HUES6 (cell line): ENCODE measurements around the gene NWD2.

Experiments used
- H3K27ac ChIP-seq: 2 replicates; pipeline ENCODE4 v1.7.0; 2013; ENCODE audit warnings: low read depth, mild to moderate bottlenecking, low read length, inconsistent platforms
- H3K27me3 ChIP-seq: 2 replicates; pipeline ENCODE4 v1.6.1; 2013; ENCODE audit warnings: low read length; ENCODE audit not compliant: control insufficient read depth, insufficient read depth
- H3K36me3 ChIP-seq: 2 replicates; pipeline ENCODE4 v1.6.1; 2013; ENCODE audit warnings: low read length; ENCODE audit not compliant: control insufficient read depth, insufficient read depth
- H3K4me1 ChIP-seq: 2 replicates; pipeline ENCODE4 v1.6.1; 2013; ENCODE audit warnings: low read length; ENCODE audit not compliant: control insufficient read depth, insufficient read depth
- H3K4me3 ChIP-seq: 2 replicates; pipeline ENCODE4 v1.5.1; 2013; ENCODE audit warnings: low read depth, low read length
- H3K9ac ChIP-seq: one replicate; pipeline ENCODE4 v1.6.1; 2013; ENCODE audit warnings: mild to moderate bottlenecking, low read length
- H3K9me3 ChIP-seq: 2 replicates; pipeline ENCODE4 v1.6.1; 2013; ENCODE audit warnings: low read depth, low read length; ENCODE audit not compliant: control insufficient read depth, insufficient read depth

Gene NWD2

GRCh38 chr4:37236165-37236564 lies 8.4 kb upstream of the NWD2 start:
- 0 out of 2 replicates have a peak, but pooled peaks cover 4% of the 10 kb centered on the region for H3K4me1 ChIP-seq
- no peaks in the 10 kb centered on the region for H3K9me3 ChIP-seq
- H3K27ac ChIP-seq = no peak overlapping the region
- H3K27me3 ChIP-seq = peaks cover 26% of the 10 kb centered on the region
- no peak overlapping the region for H3K4me3 ChIP-seq
- no peak overlapping the region for H3K9ac ChIP-seq
- H3K36me3 ChIP-seq = no peaks in the 10 kb centered on the region

- Histone ChIP-seq H3K4me1 (peaks cover 12% of the 10 kb centered on the region), H3K9me3 (no peaks in the 10 kb centered on the region), H3K27ac (no peak overlapping the region), H3K27me3 (peaks cover 81% of the 10 kb centered on the region), H3K4me3 (no peak overlapping the region), H3K9ac (no peak overlapping the region), H3K36me3 (no peaks in the 10 kb centered on the region)
Observed at GRCh38 chr4:37241647-37242046, 2.9 kb upstream of the NWD2 start.

GRCh38 chr4:37243051-37243450 lies 1.5 kb upstream of the NWD2 start:
- Histone ChIP-seq H3K9me3 (no peaks in the 10 kb centered on the region), H3K4me3 (no peak overlapping the region; the same call in 1 of the 2 replicates), H3K4me1 (peaks cover 12% of the 10 kb centered on the region), H3K9ac (no peak overlapping the region), H3K27me3 (peaks cover 93% of the 10 kb centered on the region), H3K27ac (no peak overlapping the region), H3K36me3 (no peaks in the 10 kb centered on the region)

GRCh38 chr4:37243722-37244582 lies 591 bp upstream of the NWD2 start:
- Histone ChIP-seq H3K4me1 (peaks cover 12% of the 10 kb centered on the region), H3K36me3 (no peaks in the 10 kb centered on the region), H3K9me3 (no peaks in the 10 kb centered on the region), H3K27me3 (peaks cover 99% of the 10 kb centered on the region), H3K4me3 (peak overlapping the region; percentile 70), H3K27ac (no peak overlapping the region), H3K9ac (peak overlapping the region; percentile 33)

- Histone ChIP-seq H3K36me3 (no peaks in the 10 kb centered on the region), H3K9ac (no peak overlapping the region), H3K27me3 (peaks cover 95% of the 10 kb centered on the region), H3K4me1 (peaks cover 8% of the 10 kb centered on the region), H3K9me3 (no peaks in the 10 kb centered on the region), H3K4me3 (peak overlapping the region; percentile 70), H3K27ac (no peak overlapping the region)
Observed at GRCh38 chr4:37245391-37245954, 930 bp downstream of the NWD2 start.

GRCh38 chr4:37246891-37247290 lies 2.3 kb downstream of the NWD2 start:
- Histone ChIP-seq H3K4me3 (no peak overlapping the region), H3K27ac (no peak overlapping the region), H3K27me3 (peaks cover 81% of the 10 kb centered on the region), H3K9ac (no peak overlapping the region), H3K9me3 (no peaks in the 10 kb centered on the region), H3K36me3 (no peaks in the 10 kb centered on the region), H3K4me1 (peaks cover 8% of the 10 kb centered on the region)

- no peak overlapping the region for H3K9ac ChIP-seq
- H3K4me1 ChIP-seq = no peaks in the 10 kb centered on the region
- H3K36me3 ChIP-seq = no peaks in the 10 kb centered on the region
- no peak overlapping the region for H3K4me3 ChIP-seq
- H3K27ac ChIP-seq = no peak overlapping the region
- no peaks in the 10 kb centered on the region for H3K9me3 ChIP-seq
- no peaks in the 10 kb centered on the region; the same call in 1 of the 2 replicates for H3K27me3 ChIP-seq
Observed at GRCh38 chr4:37258221-37258620, 13.7 kb downstream of the NWD2 start.

- Histone ChIP-seq H3K27ac (no peak overlapping the region), H3K9me3 (no peaks in the 10 kb centered on the region), H3K9ac (no peak overlapping the region), H3K27me3 (no peaks in the 10 kb centered on the region; the same call in 1 of the 2 replicates), H3K36me3 (no peaks in the 10 kb centered on the region), H3K4me1 (no peaks in the 10 kb centered on the region), H3K4me3 (no peak overlapping the region)
Observed at GRCh38 chr4:37268319-37268718, 23.8 kb downstream of the NWD2 start.

- Histone ChIP-seq H3K9ac (no peak overlapping the region), H3K9me3 (no peaks in the 10 kb centered on the region), H3K27ac (no peak overlapping the region), H3K4me3 (no peak overlapping the region), H3K36me3 (no peaks in the 10 kb centered on the region), H3K4me1 (no peaks in the 10 kb centered on the region), H3K27me3 (no peaks in the 10 kb centered on the region)
Observed at GRCh38 chr4:37279121-37279520, 34.6 kb downstream of the NWD2 start.

- no peak overlapping the region for H3K9ac ChIP-seq
- no peaks in the 10 kb centered on the region for H3K36me3 ChIP-seq
- H3K27ac ChIP-seq = no peak overlapping the region
- no peaks in the 10 kb centered on the region for H3K4me1 ChIP-seq
- H3K27me3 ChIP-seq = no peaks in the 10 kb centered on the region
- H3K9me3 ChIP-seq = no peaks in the 10 kb centered on the region
- H3K4me3 ChIP-seq = no peak overlapping the region
Observed at GRCh38 chr4:37279894-37280592, 35.5 kb downstream of the NWD2 start.

GRCh38 chr4:37299468-37299867 lies 54.9 kb downstream of the NWD2 start:
- Histone ChIP-seq H3K36me3 (no peaks in the 10 kb centered on the region), H3K27me3 (no peaks in the 10 kb centered on the region), H3K9ac (no peak overlapping the region), H3K9me3 (peaks cover 4% of the 10 kb centered on the region; the same call in 1 of the 2 replicates), H3K4me1 (no peaks in the 10 kb centered on the region), H3K27ac (no peak overlapping the region), H3K4me3 (no peak overlapping the region)
